ENCODE measurements around the gene KRT78. TPM values are rescaled to one million over a fixed set of nuclear protein-coding genes. Genes with fewer than 3 reads are reported as not detected.

The KRT78 gene
- total RNA-seq, 6 experiments from 2014 or later, result not detected

- Histone ChIP-seq H3K27me3 (no peaks in the 10 kb centered on the region), H3K4me1 (no peaks in the 10 kb centered on the region), H3K27ac (no peak overlapping the region), H3K4me3 (no peak overlapping the region), H3K36me3 (no peaks in the 10 kb centered on the region), H3K9me3 (no peaks in the 10 kb centered on the region)
- 72% methylated on average over 5 of the region's 5 CpGs for WGBS (ENCODE audit: insufficient coverage, low coverage, low lambda C conversion rate, missing lambda C conversion rate)
- no peak for DNase-seq
- intact Hi-C loops (cut with DNase I), result no loop called here
- no peak for ATAC-seq
- TF ChIP-seq, protein P1, sequence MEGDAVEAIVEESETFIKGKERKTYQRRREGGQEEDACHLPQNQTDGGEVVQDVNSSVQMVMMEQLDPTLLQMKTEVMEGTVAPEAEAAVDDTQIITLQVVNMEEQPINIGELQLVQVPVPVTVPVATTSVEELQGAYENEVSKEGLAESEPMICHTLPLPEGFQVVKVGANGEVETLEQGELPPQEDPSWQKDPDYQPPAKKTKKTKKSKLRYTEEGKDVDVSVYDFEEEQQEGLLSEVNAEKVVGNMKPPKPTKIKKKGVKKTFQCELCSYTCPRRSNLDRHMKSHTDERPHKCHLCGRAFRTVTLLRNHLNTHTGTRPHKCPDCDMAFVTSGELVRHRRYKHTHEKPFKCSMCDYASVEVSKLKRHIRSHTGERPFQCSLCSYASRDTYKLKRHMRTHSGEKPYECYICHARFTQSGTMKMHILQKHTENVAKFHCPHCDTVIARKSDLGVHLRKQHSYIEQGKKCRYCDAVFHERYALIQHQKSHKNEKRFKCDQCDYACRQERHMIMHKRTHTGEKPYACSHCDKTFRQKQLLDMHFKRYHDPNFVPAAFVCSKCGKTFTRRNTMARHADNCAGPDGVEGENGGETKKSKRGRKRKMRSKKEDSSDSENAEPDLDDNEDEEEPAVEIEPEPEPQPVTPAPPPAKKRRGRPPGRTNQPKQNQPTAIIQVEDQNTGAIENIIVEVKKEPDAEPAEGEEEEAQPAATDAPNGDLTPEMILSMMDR (IDR thresholded peaks at IDR 0.05), result no peak
- no peak for TF ChIP-seq POLR2A (IDR thresholded peaks at IDR 0.05)
Observed at GRCh38 chr12:52794479-52795331, 54.1 kb downstream of the KRT78 start.

- Histone ChIP-seq H3K36me3 (no peaks in the 10 kb centered on the region), H3K27me3 (no peaks in the 10 kb centered on the region), H3K27ac (no peak overlapping the region), H3K4me3 (no peak overlapping the region), H3K9me3 (no peaks in the 10 kb centered on the region), H3K4me1 (no peaks in the 10 kb centered on the region)
- ATAC-seq, result no peak
- 75% methylated on average over 5 of the region's 10 CpGs for WGBS (ENCODE audit: insufficient coverage, low coverage, low lambda C conversion rate, missing lambda C conversion rate)
- no peak for DNase-seq
- intact Hi-C loops (cut with DNase I), result no loop called here
- TF ChIP-seq, protein P1 (IDR thresholded peaks at IDR 0.05), result no peak
- no peak for TF ChIP-seq POLR2A (IDR thresholded peaks at IDR 0.05)
Observed at GRCh38 chr12:52792185-52793029, 56.4 kb downstream of the KRT78 start.

DNA sequence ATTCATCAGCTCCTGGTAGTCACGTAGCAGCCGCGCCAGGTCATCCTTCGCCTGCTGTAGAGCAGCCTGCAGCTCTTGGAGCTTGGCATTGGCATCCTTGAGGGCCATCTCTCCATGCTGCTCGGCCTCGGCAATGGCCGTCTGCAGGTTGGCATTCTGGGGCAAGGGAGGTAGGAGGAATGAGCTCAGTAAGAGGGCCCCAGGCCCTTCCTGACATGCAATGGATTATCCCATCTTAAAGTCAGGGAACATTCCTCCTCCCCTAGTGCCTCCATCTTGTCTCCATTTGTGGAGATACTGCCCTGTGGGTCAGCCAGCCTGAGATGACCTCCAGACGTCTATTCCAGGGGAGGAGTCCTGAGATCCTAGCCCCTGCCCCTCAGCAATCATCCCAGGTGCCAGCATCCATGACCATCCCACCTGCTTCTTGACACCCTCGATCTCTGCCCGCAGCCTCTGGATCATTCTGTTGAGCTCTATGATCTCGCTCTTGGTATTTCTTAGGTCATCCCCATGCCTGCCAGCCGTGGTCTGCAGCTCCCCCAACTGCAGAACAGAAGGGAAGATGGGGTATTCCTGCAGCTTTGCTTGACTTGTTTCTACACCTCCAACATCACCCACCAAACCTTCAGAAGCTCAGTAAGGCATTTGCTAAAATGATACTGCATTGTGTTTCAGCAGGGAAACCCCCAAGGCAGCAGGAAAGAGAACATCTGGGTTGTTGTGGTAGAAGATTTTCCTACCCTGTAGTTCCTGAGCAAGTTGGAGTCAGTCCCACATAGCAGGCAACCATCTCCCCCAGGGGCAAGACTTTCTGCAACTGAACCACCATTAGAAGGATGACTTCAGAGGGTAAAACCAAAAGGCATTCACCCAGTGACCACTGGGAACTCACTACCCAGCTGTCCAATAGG, 57.3 kb downstream of the KRT78 start:
- no peaks in the 10 kb centered on the region for H3K4me1 ChIP-seq
- no peaks in the 10 kb centered on the region for H3K36me3 ChIP-seq
- intact Hi-C loops (cut with DNase I), result no loop called here
- 64% methylated on average over 4 of the region's 12 CpGs for WGBS (ENCODE audit: insufficient coverage, low coverage, low lambda C conversion rate, missing lambda C conversion rate)
- H3K27me3 ChIP-seq, result no peaks in the 10 kb centered on the region
- no peak for DNase-seq
- H3K4me3 ChIP-seq, result no peak overlapping the region
- H3K27ac ChIP-seq, result no peak overlapping the region
- no peaks in the 10 kb centered on the region for H3K9me3 ChIP-seq
- ATAC-seq, result no peak
- TF ChIP-seq, protein P1 (IDR thresholded peaks at IDR 0.05), result no peak
- TF ChIP-seq POLR2A (IDR thresholded peaks at IDR 0.05), result no peak
